Peyer's patch (tissue), 4 donors: ENCODE measurements around the gene KLC1. TPM values are rescaled to one million over a fixed set of nuclear protein-coding genes. Genes with fewer than 3 reads are reported as not detected.

Source experiments
- DNase-seq, 3 donors: peaks; one replicate each; pipeline ENCODE4 v3.0.0-alpha.2; 2017 to 2019
- H3K27ac ChIP-seq, 4 donors: fragments of 200-600 bp; sonication (generic); one replicate each; pipeline ENCODE4 v1.5.1; 2016 to 2019
- H3K27me3 ChIP-seq, 2 donors: fragments of 200-600 bp; sonication (generic); one replicate each; pipeline ENCODE4 v1.5.1; 2019
- H3K36me3 ChIP-seq, 3 donors: fragments of 200-600 bp; sonication (generic); one replicate each; pipeline ENCODE4 v1.5.1; 2016 to 2019
- H3K4me1 ChIP-seq, 4 donors: fragments of 200-600 bp; sonication (generic); one replicate each; pipeline ENCODE4 v1.5.1; 2016 to 2019
- H3K4me3 ChIP-seq, 4 donors: fragments of 200-600 bp; sonication (generic); 1 replicate in 3 of 4; 2 replicates in 1 of 4; pipeline ENCODE4 v1.5.1; 2016 to 2019; ENCODE audit warnings: mild to moderate bottlenecking in 1 of 4
- H3K9me3 ChIP-seq, 4 donors: fragments of 200-600 bp; sonication (generic); one replicate each; pipeline ENCODE4 v1.5.1; 2016 to 2019; ENCODE audit warnings: mild to moderate bottlenecking in 1 of 4
- POLR2A ChIP-seq, 2 donors: fragments of 450-650 bp; IDR thresholded peaks; one replicate each; pipeline ENCODE4 v1.5.1; 2017; ENCODE audit warnings: antibody characterized with exemption in 2 of 2, mild to moderate bottlenecking in 2 of 2, moderate library complexity in 2 of 2
- small RNA-seq, 2 donors: library from RNA; depleted of rRNA; stranded (forward); fragments of <200 nt; gene quantifications; one replicate each; pipeline ENCODE3, GENCODE V24; 2016
- total RNA-seq, 4 donors: library from RNA; depleted of rRNA; stranded (reverse); fragments of >200 nt; gene quantifications; one replicate each; pipeline ENCODE4 v1.1.0, GENCODE V29; 2016
- TF ChIP-seq, protein P1 (sequence below), 6 experiments: fragments of 450-650 bp in 4 of 6; fragments of 200-600 bp in 2 of 6; sonication (generic) in 1 of 6; IDR thresholded peaks; one replicate each; pipeline ENCODE4 v1.5.1; 2017 to 2019; ENCODE audit warnings: antibody characterized with exemption in 6 of 6, mild to moderate bottlenecking in 3 of 6, moderate library complexity in 1 of 6

KLC1 gene
- total RNA-seq, 4 donors from 2014 or later: 125 to 361 (median 270) TPM

DNA sequence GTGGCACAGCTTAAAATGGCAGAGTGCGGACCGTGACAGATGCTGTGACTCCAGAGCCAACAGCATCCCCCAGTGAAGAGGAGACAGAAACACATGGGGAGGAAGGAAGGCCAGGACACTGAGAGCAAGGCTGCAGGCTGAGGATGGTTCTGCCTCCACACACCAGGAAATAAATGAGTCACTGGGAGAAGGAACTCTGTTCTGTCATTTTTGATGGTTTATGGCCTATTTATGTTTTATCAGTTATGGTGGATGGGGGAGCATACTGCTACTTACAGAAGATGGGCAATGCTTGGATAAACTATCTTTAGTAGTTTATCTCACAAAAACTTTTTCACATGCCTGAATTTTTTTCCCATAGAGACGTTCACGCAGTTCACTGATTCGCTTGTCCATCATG lies 120.4 kb downstream of the KLC1 start:
- H3K27me3 ChIP-seq: no peaks in the 10 kb centered on the region
- TF ChIP-seq, protein P1, sequence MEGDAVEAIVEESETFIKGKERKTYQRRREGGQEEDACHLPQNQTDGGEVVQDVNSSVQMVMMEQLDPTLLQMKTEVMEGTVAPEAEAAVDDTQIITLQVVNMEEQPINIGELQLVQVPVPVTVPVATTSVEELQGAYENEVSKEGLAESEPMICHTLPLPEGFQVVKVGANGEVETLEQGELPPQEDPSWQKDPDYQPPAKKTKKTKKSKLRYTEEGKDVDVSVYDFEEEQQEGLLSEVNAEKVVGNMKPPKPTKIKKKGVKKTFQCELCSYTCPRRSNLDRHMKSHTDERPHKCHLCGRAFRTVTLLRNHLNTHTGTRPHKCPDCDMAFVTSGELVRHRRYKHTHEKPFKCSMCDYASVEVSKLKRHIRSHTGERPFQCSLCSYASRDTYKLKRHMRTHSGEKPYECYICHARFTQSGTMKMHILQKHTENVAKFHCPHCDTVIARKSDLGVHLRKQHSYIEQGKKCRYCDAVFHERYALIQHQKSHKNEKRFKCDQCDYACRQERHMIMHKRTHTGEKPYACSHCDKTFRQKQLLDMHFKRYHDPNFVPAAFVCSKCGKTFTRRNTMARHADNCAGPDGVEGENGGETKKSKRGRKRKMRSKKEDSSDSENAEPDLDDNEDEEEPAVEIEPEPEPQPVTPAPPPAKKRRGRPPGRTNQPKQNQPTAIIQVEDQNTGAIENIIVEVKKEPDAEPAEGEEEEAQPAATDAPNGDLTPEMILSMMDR (IDR thresholded peaks at IDR 0.05): no peak
- no peak for TF ChIP-seq POLR2A (IDR thresholded peaks at IDR 0.05)
- peaks cover 0 to 32% (median 0%) of the 10 kb centered on the region in 3 donors for H3K36me3 ChIP-seq
- no peaks in the 10 kb centered on the region for H3K9me3 ChIP-seq
- H3K27ac ChIP-seq: no peak overlapping the region
- H3K4me3 ChIP-seq: no peak overlapping the region
- H3K4me1 ChIP-seq: no peaks in the 10 kb centered on the region
- DNase-seq: no peak

DNA sequence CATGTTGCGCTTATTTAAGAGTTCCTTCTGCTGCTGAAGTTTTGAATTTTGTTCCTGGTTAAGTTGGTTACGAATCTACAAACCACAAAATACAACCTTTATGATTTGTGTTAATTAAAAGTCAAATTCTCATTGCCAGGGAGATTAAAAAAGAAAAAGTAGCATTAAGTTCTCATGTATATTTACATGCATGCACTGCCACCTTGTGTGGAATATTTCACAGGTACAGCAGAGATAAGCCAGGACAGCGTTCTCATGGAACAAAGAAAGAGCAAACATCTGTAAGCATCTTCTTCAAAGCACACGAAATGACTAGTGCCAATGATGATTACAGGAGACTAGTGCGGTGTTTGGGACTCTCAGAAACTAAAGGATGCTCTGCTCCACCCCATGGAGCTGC lies 120.8 kb downstream of the KLC1 start:
- DNase-seq: no peak

More for the DNA sequence above, 120.8 kb downstream of the KLC1 start:
- Histone ChIP-seq H3K9me3 (no peaks in the 10 kb centered on the region), H3K27me3 (no peaks in the 10 kb centered on the region), H3K4me3 (no peak overlapping the region), H3K36me3 (peaks cover 0 to 32% (median 0%) of the 10 kb centered on the region in 3 donors), H3K27ac (no peak overlapping the region), H3K4me1 (no peaks in the 10 kb centered on the region)
- no peak for TF ChIP-seq POLR2A (IDR thresholded peaks at IDR 0.05)
- TF ChIP-seq, protein P1 (IDR thresholded peaks at IDR 0.05): peak in 2 of 6 experiments; percentile 39 to 57

Small RNAs within 50 kb of the gene (small RNA-seq; reads per million reads assigned to genes)
- gene RF00019: 0 reads per million in 2 donors

Other genes with a start within 250 kb of the KLC1 start
- 100 to 1,000 TPM in 2 of 4 donors, 10 to 100 TPM in 2; 76.0 to 196 (median 99.5) TPM for gene MARK3, start 243.8 kb upstream of the KLC1 start, total RNA-seq
- 100 to 1,000 TPM in 1 of 4 donors, 10 to 100 TPM in 3; 40.1 to 101 (median 68.4) TPM for gene CKB, start 106.4 kb upstream of the KLC1 start, total RNA-seq
- 10 to 100 TPM in 1 of 4 donors, 1 to 10 TPM in 3; 6.1 to 13.9 (median 8.7) TPM for gene TRMT61A, start 100.0 kb upstream of the KLC1 start, total RNA-seq
- gene BAG5, start 66.6 kb upstream of the KLC1 start, total RNA-seq: 10 to 100 TPM; 18.0 to 38.0 (median 19.5) TPM
- 10 to 100 TPM; 13.6 to 20.8 (median 17.9) TPM for gene COA8, start 66.3 kb upstream of the KLC1 start, total RNA-seq
- 10 to 100 TPM; 11.6 to 42.9 (median 16.2) TPM for gene XRCC3, start 86.2 kb downstream of the KLC1 start, total RNA-seq
- 10 to 100 TPM; 40.3 to 81.2 (median 59.0) TPM for gene ZFYVE21, start 86.6 kb downstream of the KLC1 start, total RNA-seq
- 10 to 100 TPM; 30.5 to 78.3 (median 54.0) TPM for gene PPP1R13B, start 218.4 kb downstream of the KLC1 start, total RNA-seq